RWPE2 (cell line): Measurements from ENCODE around the gene LRRC57.

Experiments
- ATAC-seq: fragments of 200-7000 bp; cut with Tn5 transposase; 3 replicates; pipeline ENCODE4 v1.9.1; 2021; ENCODE audit warnings: low read depth
- DNase-seq: peaks from one replicate; pipeline ENCODE4 v3.0.0-alpha.2; 2020; ENCODE audit warnings: low spot score
- H3K27ac ChIP-seq: fragments of 450-650 bp; 2 replicates; pipeline ENCODE4 v1.5.1; 2017; ENCODE audit warnings: mild to moderate bottlenecking; ENCODE audit not compliant: poor library complexity, severe bottlenecking
- H3K27me3 ChIP-seq: fragments of 250-450 bp; sonication (Bioruptor Pico); 2 replicates; pipeline ENCODE4 v1.5.1; 2021; ENCODE audit warnings: mild to moderate bottlenecking, moderate library complexity; ENCODE audit not compliant: insufficient read depth, poor library complexity, severe bottlenecking
- H3K36me3 ChIP-seq: fragments of 250-450 bp; sonication (Bioruptor Pico); 2 replicates; pipeline ENCODE4 v1.5.1; 2020; ENCODE audit warnings: low read depth, mild to moderate bottlenecking, moderate library complexity
- H3K4me1 ChIP-seq: fragments of 250-450 bp; sonication (Bioruptor Pico); 2 replicates; pipeline ENCODE4 v1.5.1; 2021; ENCODE audit warnings: mild to moderate bottlenecking, moderate library complexity; ENCODE audit not compliant: insufficient read depth, poor library complexity, severe bottlenecking
- H3K4me3 ChIP-seq: fragments of 250-450 bp; sonication (Bioruptor Pico); 2 replicates; pipeline ENCODE4 v1.5.1; 2021; ENCODE audit warnings: mild to moderate bottlenecking, moderate library complexity; ENCODE audit not compliant: severe bottlenecking
- H3K9me3 ChIP-seq: fragments of 250-450 bp; sonication (Bioruptor Pico); 2 replicates; pipeline ENCODE4 v1.5.1; 2021; ENCODE audit warnings: mild to moderate bottlenecking, moderate library complexity; ENCODE audit not compliant: severe bottlenecking
- TF ChIP-seq, protein P1 (sequence below): fragments of 450-650 bp; IDR thresholded peaks from one replicate; pipeline ENCODE4 v1.5.1; 2017; ENCODE audit warnings: mild to moderate bottlenecking, moderate library complexity; ENCODE audit not compliant: poor library complexity, severe bottlenecking

LRRC57 gene

DNA sequence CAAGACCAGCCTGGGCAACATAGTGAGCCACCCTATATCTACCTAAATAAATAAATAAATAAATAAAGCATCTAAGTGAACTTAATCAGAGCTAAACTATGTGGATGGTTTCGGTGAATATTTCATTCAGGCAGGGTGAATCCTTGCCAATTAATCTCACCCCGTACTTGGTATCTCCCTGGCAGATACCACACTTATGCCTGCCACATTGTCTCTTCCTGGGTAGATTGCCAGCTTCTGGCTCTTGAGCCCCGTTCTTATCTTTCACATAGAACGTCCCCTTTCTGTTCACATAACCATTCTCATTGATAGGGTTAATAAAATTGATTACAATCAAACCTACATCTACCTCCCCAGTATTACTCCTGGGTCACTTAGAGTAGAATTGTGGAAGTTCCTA is 46.1 kb downstream of the LRRC57 start:
- Histone ChIP-seq H3K36me3 (peaks cover 31% of the 10 kb centered on the region), H3K4me1 (peaks cover 14% of the 10 kb centered on the region), H3K4me3 (no peak overlapping the region), H3K9me3 (no peaks in the 10 kb centered on the region), H3K27ac (no peak overlapping the region), H3K27me3 (no peaks in the 10 kb centered on the region)
- TF ChIP-seq, protein P1, sequence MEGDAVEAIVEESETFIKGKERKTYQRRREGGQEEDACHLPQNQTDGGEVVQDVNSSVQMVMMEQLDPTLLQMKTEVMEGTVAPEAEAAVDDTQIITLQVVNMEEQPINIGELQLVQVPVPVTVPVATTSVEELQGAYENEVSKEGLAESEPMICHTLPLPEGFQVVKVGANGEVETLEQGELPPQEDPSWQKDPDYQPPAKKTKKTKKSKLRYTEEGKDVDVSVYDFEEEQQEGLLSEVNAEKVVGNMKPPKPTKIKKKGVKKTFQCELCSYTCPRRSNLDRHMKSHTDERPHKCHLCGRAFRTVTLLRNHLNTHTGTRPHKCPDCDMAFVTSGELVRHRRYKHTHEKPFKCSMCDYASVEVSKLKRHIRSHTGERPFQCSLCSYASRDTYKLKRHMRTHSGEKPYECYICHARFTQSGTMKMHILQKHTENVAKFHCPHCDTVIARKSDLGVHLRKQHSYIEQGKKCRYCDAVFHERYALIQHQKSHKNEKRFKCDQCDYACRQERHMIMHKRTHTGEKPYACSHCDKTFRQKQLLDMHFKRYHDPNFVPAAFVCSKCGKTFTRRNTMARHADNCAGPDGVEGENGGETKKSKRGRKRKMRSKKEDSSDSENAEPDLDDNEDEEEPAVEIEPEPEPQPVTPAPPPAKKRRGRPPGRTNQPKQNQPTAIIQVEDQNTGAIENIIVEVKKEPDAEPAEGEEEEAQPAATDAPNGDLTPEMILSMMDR = no peak
- ATAC-seq = no peak
- no peak for DNase-seq

DNA sequence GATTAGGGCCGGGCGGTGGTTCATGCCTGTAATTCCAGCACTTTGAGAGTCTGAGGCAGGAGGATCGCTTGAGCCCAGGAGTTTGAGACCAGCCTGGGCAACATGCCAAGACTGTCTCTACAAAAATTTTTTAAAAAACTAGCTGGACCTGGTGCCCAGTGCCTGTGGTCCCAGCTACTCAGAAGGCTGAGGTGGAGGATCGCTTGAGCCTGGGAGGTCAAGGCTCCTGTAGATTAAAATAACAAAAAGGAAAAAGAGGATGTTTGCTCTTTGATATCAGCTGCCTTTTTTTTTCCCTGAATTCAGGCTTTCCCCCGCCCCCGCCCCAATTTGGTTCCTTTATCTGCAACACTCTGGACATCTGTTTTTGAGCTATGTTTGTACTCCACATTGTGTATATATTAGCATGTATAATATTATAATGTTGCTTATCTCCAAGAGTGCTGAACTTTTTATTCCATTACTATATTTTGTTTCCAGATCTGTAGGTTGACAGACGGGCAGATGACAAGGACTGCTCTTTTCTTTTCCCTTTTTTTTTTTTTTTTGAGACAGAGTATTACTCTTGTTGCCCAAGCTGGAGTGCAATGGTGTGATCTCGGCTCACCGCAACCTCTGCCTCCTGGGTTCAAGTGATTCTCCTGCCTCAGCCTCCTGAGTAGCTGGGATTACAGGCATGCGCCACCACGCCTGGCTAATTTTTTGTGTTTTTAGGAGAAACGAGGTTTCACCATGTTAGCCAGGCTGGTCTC is 48.6 kb downstream of the LRRC57 start:
- no peaks in the 10 kb centered on the region for H3K9me3 ChIP-seq
- H3K4me3 ChIP-seq = no peak overlapping the region
- ATAC-seq (no peak), DNase-seq (no peak)
- TF ChIP-seq, protein P1 = no peak
- peak overlapping the region; percentile 42 for H3K27ac ChIP-seq
- H3K4me1 ChIP-seq = peaks cover 15% of the 10 kb centered on the region
- H3K36me3 ChIP-seq = peaks cover 28% of the 10 kb centered on the region
- H3K27me3 ChIP-seq = no peaks in the 10 kb centered on the region

DNA sequence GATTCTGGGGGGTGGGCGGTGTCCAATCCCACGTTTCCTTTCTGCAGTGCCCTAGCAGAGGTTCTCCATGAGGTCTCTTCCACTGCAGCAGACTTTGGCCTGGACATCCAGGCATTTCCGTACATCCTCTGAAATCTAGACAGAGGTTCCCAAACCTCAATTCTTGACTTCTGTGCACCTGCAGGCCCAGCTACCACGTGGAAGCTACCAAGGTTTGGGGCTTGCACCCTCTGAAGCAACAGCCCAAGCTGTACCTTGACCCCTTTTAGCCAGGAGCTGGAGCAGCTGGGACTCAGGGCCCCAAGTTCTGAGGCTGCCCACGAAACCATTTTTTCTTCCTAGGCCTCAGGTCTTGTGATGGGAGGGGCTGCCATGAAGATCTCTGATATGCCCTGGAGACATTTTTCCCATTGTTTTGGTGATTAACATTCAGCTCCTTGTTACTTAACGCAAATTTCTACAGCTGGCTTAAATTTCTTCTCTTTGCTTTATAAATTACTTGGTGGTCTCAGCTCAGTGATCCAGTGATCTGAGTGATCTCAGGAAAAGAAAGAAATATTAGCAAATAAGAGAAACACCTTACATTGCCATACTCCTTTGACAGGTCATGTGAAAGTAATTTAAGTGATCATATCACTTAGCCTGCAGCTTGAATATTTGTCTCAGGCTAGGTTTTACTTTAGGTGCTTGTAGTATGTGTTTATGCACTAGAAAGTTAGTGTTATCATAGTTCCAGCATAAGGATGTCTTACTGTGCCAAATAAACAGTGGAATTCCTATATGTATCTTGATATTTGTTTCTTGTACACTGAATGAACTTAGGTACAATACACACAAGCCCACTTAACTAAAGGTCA is 50.2 kb downstream of the LRRC57 start:
- DNase-seq = no peak
- TF ChIP-seq, protein P1 = no peak

DNA sequence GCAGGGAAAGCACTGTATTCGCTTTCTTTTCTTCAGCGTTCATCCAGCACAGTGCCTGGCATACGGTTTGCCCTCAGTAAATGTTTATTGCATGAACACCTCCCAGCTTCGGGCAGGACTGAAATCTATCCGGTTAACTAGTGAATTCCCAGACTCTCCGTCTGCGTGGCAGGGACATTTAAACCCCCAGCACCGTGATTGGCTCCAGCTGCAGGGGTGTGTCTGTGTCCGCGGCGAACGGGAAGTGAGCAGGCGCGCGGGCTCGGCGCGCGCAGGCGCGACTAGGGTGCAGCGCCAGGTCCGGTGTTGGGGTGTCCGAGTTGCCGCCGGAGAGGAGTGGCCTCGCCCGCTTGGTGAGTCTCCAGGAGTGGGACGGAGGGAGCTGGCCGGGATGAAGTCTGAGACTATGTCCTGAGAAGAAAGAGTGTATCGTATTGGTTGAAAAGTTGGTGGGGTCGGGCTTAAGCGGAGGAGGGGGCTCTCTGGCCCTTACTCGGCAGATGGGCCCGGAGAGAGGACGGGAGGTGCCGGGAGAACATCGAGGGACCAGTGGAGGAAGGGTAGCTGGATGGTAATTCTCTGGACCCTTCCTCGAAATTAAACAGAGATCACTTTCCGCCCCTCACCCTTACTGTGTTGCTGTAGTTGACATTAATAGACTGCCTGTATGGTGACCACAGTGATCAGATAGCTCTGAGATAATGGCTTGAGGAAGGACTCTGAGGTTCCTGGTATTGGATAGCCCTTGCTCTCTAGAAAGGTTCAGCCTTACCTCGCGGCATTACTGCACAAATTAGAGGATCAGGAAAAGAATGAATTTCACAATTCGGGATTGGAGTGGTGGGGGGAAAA is 53.0 kb downstream of the LRRC57 start, which contains the start of gene SNAP23:
TSS of gene SNAP23 (plus strand) at position 274 of the 852 bp plus-strand sequence. CDS start 16,213 bp downstream, outside the sequence.
- H3K27me3 ChIP-seq = no peaks in the 10 kb centered on the region
- no peaks in the 10 kb centered on the region for H3K9me3 ChIP-seq
- peaks cover 27% of the 10 kb centered on the region for H3K4me1 ChIP-seq
- H3K36me3 ChIP-seq = peaks cover 12% of the 10 kb centered on the region
- H3K4me3 ChIP-seq = peak within 1 kb of the TSS; percentile 46
- ATAC-seq (peak; percentile 91), DNase-seq (peak; percentile 96)
- TF ChIP-seq, protein P1 = no peak
- H3K27ac ChIP-seq = peak within 1 kb of the TSS; percentile 88

More for the DNA sequence above, 50.2 kb downstream of the LRRC57 start:
- H3K9me3 ChIP-seq = no peaks in the 10 kb centered on the region
- peaks cover 20% of the 10 kb centered on the region for H3K36me3 ChIP-seq
- no peaks in the 10 kb centered on the region for H3K27me3 ChIP-seq
- H3K4me3 ChIP-seq = no peak overlapping the region
- no peak for ATAC-seq
- H3K27ac ChIP-seq = peak overlapping the region; percentile 42
- peaks cover 21% of the 10 kb centered on the region for H3K4me1 ChIP-seq
